ENCODE measurements around the gene CNR2.
A peak's percentile ranks its signal among the peaks of the same experiment; 100 is the strongest.
"Not testable (repeated sequence)": the region's sequence is repeated elsewhere in the genome, so short reads cannot be mapped to it uniquely, and the experiment has no call there.

The CNR2 gene

DNA sequence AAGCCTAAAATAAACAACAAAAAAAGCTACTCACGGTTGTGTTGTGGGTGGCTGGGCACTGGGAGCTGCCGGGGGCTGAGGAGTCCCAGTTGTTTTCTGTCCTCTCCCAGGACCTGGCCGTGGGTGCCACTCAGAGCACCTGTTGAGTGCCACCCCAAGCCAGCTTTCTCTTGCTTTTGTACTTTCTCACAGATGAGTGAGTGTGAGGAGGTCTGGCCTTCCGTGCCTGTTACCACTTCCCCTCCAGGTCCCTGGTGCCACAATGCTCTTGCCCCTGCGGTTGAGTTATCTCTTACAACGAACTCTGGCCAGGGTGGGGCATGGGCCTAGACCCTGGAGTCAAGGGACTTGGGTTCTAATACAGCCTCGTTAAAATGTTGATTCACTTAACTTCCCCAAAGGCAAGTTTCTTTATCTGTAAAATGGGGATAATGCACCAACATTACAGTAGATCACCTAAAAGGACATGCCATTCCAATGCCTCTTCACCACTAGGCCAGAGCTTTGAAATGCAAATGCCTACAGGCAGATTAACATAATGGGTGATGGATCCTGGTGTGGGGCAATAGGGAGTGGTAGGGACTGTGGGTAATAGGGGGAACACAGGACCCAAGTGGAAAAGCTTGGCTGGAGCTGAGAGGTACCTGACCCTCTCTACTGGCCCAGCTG, at the start of gene CNR2:
TSS of gene CNR2 (minus strand) at position 151 of the 669 bp plus-strand sequence. CDS start 37,745 bp downstream, outside the sequence.
- no peak for DNase-seq (ENCODE audit: low read depth)
- TF ChIP-seq, protein P1, sequence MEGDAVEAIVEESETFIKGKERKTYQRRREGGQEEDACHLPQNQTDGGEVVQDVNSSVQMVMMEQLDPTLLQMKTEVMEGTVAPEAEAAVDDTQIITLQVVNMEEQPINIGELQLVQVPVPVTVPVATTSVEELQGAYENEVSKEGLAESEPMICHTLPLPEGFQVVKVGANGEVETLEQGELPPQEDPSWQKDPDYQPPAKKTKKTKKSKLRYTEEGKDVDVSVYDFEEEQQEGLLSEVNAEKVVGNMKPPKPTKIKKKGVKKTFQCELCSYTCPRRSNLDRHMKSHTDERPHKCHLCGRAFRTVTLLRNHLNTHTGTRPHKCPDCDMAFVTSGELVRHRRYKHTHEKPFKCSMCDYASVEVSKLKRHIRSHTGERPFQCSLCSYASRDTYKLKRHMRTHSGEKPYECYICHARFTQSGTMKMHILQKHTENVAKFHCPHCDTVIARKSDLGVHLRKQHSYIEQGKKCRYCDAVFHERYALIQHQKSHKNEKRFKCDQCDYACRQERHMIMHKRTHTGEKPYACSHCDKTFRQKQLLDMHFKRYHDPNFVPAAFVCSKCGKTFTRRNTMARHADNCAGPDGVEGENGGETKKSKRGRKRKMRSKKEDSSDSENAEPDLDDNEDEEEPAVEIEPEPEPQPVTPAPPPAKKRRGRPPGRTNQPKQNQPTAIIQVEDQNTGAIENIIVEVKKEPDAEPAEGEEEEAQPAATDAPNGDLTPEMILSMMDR (IDR thresholded peaks at IDR 0.05; ENCODE audit: insufficient read depth, low read depth, low read length, missing control alignments): no peak
- H3K4me3 ChIP-seq (ENCODE audit: low read length): no peak within 1 kb of the TSS

DNA sequence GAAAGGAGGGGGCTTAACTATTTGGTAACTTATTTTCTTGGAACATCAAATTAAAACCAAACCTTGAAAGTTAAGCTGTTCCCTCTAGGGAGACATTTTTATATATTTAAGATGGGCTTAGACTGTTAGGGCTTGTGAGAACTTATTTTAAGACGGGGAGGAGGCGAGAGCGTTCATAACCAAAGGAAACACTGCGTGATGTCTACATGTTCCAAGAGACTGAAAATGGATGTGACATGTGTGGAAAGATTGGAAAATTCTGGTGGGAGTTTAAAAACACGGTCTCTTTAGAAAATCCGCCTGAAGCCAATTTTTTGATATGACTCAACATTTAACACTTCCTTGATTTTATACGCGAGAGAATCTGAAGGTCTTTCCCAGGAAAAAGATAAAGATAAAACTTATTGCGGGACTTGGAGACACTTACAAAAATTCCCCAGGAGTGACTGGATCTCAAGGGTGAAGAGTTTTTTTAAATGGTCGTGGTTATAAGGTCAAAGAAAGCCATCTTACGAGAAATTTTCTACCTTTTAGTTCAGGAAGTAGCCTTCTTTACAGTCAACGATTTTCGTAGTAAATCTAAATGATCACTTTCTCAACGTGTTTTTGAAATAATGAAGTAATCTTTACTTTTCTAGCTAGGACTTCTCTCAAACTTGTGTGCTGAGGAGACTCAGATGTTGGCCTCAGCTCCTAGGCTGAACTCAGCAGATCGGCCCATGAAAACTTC, 47.3 kb upstream of the CNR2 start:
- peak overlapping the region; percentile 98 for H3K4me3 ChIP-seq (ENCODE audit: low read length)
- TF ChIP-seq, protein P1 (IDR thresholded peaks at IDR 0.05; ENCODE audit: insufficient read depth, low read depth, low read length, missing control alignments): no peak
- peak; percentile 44 for DNase-seq (ENCODE audit: low read depth)

DNA sequence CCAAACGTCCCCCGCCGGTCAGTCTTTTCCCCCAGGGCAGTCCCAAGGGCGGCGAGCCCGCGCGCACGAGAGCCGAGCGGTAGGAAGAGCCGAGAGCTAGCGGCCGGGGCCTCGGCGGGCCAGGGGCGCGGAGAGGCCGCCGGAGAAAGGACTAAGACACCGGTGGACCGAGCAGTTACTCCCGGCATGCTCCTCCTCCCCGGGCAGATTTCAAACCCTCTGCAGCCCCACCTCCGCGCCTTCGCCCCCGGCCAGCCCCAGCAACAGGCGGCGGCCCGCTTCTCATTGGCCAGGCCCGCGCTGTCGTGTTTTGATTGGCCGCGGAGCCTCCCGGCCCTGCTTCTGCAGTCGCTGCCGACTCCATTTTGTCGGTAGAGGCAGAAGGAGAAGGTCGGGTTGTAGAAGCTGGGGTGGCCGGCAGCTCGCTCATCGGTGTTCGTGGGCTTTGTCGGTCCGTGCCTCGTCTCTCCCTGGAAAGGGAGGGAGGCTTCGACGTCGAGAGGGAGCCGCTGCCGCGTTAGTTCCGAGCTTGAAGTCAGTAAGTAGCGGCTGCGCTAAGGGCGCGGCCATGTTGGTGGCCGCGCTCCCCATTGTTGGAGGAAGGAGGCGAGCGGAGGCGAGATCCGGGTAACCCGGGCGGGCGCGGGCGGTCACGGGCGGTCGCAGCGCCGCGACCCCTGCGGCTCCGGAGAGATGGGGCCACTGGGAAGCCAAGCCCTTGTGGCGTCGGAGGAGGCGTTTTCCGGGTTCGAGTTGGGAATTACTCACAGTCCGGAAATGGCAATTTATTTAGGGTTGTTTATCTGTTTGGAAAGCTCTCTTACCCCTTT, 46.5 kb upstream of the CNR2 start, which contains the start of gene PNRC2:
TSS of gene PNRC2 (plus strand) at position 368 of the 830 bp plus-strand sequence. CDS start 1,630 bp downstream, outside the sequence.
- peak within 1 kb of the TSS; percentile 98 for H3K4me3 ChIP-seq (ENCODE audit: low read length)
- DNase-seq (ENCODE audit: low read depth): peak; percentile 98
- TF ChIP-seq, protein P1 (IDR thresholded peaks at IDR 0.05; ENCODE audit: insufficient read depth, low read depth, low read length, missing control alignments): no peak

DNA sequence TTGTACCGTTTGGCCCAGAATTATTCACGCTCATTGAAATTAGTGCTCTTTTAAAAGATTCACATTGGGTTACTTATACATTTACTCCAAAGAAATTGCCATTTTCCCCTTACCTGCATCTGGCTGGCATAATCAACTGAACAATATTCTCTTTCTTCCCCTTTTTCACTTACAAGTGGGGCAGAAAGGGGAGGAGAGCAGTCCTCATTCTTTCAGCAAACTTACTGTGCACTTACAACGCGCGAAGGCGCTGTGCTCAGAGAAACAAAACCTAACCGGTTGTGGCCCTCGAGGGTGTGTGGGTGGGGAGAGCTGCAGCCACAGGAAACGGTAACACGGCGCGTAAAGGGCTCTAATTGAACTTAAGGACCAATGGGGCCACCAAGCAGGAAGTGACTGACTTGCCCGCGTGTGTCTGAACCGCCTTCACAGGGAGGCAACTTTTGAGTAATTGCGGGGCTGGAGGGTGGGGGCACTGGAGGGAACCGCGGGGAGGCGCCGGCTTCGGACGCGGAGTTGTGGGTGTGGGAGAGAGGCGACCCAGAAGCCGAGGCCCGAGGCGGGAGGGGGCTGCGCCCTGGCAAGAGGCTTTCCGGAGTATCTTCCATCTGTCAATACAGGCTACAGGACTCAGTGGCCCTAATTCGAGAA, 45.8 kb upstream of the CNR2 start:
- peak overlapping the region; percentile 98 for H3K4me3 ChIP-seq (ENCODE audit: low read length)
- DNase-seq (ENCODE audit: low read depth): peak; percentile 90
- TF ChIP-seq, protein P1 (IDR thresholded peaks at IDR 0.05; ENCODE audit: insufficient read depth, low read depth, low read length, missing control alignments): peak; percentile 33

DNA sequence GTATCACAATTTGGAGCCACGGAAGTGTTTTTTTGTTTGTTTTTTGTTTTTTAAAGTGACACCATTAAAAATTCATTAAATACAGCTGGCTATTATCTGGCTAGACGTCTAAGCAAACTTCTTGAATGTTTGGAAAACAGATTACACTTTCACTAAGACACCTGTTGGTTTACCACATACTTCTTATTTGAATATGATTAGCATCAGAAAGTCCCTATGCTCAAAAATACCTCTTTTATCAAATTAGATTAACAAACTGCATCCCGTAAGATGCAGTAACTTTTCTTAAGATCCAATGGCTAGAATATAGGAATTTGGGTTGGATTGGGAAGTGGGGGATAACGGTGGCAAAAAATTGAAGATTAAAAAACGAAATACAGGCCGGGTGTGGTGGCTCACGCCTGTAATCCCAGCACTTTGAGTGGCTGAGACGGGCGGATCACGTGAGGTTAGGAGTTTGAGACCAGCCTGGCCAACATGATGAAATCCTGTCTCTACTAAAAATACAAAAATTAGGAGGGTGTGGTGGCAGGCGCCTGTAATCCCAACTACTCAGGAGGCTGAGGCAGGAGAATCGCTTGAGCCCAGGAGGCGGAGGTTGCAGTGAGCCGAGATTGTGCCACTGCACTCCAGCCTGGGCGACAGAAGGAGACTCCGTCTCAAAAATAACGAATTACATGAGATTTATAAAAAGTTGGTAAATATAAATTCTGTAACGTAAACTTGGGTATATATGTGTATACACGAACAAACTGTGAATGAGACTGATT, 45.1 kb upstream of the CNR2 start:
- peak overlapping the region; percentile 98 for H3K4me3 ChIP-seq (ENCODE audit: low read length)

DNA sequence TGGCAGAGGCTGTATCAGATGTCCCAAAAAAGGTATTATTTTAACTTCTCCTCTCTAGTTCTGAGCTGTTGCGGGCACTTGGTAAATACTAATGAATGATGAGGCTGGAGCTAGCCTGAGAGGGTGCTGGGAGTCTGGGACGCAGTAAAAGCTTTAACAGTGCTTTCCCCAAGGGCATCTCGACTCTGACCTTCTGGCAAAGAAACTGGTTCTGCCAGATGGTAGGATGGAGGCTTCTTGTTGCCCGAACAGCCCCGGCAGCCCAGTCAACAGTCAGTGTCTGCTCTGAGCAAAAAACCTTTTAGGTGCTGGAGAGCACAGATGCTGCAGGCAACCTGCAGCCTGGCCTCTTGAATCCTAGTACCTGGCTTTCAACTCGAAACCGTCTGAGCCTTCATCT, 43.9 kb upstream of the CNR2 start:
- no peak overlapping the region for H3K4me3 ChIP-seq (ENCODE audit: low read length)
- TF ChIP-seq, protein P1 (IDR thresholded peaks at IDR 0.05; ENCODE audit: insufficient read depth, low read depth, low read length, missing control alignments): no peak
- DNase-seq (ENCODE audit: low read depth): peak; percentile 81

More for the DNA sequence above, 45.1 kb upstream of the CNR2 start:
- DNase-seq (ENCODE audit: low read depth): not testable (repeated sequence)
